HuH-7 (cell line): ENCODE measurements around the gene VILL.

ENCODE experiments used
- DNase-seq: peaks from one replicate; pipeline ENCODE4 v3.0.0; 2011; ENCODE audit warnings: low spot score

Gene VILL

GRCh38 chr3:37990527-37990926 is at the start of gene VILL:
Gene VILL, plus strand, starts transcription at chr3:37990786. Its CDS starts 2,887 bp downstream, at chr3:37993673.
- no peak for DNase-seq

- DNase-seq, result no peak
These were observed 48.7 kb upstream of the VILL start for GRCh38 chr3:37941608-37942508.

GRCh38 chr3:37942646-37943045 is 47.9 kb upstream of the VILL start:
- DNase-seq, result no peak

DNA sequence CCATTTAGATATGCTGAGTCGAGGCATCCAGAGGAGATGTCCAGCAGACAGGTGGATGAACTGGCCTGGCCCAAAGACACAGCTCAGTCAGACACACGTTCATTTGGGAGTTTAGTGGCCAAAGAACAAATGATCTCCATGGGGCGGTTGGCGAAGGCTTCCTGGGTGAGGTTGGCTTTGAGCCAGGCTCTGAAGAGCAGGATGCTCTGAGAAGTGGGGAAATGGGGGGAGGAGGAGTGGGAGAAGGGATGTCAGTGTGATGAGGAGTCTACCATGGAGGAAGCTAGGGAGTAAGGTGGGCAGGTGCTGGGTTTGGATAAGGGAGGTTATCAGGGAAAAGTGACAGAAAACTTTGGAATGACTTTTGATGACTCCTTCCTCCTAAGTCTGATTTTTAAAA is 47.5 kb upstream of the VILL start:
- DNase-seq, result no peak

DNA sequence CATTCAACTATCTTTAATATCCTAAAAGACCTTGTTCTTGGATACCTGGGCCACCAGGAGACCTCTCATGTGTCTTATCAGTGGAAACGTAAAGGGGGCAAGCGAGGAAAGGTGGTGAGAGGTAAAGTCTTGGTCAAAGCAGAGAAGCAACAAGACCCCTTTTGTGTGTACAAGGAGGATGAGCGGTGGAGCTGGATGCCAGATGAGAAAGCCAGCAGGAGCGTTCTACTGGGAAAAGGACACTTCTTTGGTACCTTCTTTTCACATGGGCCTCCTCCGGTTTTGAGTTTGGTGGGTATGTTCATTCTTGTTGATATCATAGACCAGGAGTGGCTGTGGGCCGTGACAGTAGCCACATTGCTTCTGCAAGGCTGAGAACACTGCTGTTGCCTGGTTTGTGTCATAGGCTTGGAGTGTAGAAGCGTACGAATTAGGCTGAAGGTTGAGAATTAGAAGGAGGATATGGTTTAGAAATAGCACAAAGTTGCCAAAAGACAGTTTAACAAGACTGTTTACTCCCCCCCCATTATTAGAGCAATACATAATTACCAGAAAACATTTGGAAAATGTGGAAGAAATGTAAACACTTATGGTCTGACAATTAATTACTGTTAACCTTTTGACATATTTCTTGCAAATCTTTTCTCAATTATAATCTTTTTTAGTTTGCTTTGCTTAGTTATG is 46.8 kb upstream of the VILL start:
- DNase-seq, result no peak

- no peak for DNase-seq
These were observed 46.2 kb upstream of the VILL start for GRCh38 chr3:37944391-37944842.

DNA sequence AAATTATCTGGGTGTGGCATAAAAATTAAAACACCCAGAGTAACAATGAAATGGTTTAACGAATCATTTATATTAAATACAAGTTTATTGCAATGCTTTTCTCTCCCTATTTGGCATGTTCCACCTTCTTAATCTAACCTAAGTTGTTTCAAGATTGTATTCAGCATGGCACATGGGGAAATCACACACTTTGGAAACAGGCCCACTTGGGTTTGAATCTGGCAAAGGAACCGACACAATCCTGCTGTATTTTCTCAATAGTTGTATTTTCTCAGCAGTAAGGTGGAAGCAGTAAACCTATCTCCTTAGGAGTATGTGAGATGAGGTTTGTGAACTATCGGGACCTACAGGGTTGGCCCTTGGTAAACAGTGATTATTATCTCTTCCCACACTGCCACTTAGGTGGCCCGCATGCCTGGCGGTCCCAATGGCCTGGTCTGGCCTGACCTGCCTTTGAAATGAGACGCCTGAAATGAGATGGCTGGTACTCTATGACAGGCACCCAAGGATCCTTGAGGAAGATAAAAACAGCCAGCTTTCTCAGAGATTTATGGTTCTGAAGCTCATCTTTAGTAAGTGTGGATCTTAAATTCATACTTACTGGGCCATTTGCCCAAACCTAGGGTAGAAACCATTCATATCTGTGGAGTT is 45.3 kb upstream of the VILL start:
- no peak for DNase-seq

GRCh38 chr3:37945807-37946530 is 44.6 kb upstream of the VILL start:
- no peak for DNase-seq

- DNase-seq, result no peak
These were observed 44.1 kb upstream of the VILL start for GRCh38 chr3:37946531-37946889.

DNA sequence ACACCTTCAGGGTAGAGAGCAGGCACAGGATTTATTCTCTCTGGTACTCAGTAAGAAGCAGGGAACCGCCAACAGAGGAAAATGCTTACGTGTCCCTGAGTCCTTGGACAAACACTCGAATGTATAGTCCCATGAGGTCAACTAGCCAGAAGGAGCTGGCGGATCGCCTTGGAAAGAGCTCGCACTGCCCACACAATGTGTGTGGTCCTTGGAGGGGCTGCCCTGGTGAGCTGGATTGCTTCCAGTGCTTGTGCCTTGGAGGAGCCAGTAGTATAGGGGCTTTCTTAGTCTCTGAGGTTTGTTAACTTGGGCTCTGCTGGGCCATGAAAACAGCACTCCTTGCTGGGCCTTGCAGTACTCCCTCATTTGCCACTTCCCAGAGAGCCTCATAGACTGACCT is 40.7 kb upstream of the VILL start:
- no peak for DNase-seq

DNA sequence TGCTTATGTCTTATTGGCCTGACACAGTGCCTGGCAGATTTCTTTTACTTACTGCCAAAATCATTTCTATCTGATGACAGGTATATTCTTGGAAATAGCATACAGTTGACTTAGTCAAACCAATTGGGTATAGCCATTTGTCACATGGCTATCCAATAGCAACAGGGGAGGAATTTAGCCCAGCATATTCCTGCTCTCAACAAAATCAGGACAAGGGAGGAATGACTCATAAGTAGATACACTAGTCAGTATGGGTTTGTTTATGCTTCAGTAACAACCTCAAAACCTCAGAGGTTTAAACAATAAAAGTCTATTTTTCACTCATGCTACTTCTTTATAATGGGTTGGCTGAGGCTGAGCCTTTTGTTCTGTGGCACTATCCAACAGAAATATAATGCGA is 38.0 kb upstream of the VILL start:
- no peak for DNase-seq

GRCh38 chr3:37953226-37953625 is 37.4 kb upstream of the VILL start:
- DNase-seq, result no peak

- DNase-seq, result no peak
These were observed 36.7 kb upstream of the VILL start for GRCh38 chr3:37953707-37954394.

GRCh38 chr3:37954881-37955280 is 35.7 kb upstream of the VILL start:
- no peak for DNase-seq

GRCh38 chr3:37955918-37956707 is 34.5 kb upstream of the VILL start:
- DNase-seq, result no peak

- DNase-seq, result no peak
These were observed 33.7 kb upstream of the VILL start for GRCh38 chr3:37956723-37957538.

GRCh38 chr3:37957539-37957936 is 33.0 kb upstream of the VILL start:
- no peak for DNase-seq

DNA sequence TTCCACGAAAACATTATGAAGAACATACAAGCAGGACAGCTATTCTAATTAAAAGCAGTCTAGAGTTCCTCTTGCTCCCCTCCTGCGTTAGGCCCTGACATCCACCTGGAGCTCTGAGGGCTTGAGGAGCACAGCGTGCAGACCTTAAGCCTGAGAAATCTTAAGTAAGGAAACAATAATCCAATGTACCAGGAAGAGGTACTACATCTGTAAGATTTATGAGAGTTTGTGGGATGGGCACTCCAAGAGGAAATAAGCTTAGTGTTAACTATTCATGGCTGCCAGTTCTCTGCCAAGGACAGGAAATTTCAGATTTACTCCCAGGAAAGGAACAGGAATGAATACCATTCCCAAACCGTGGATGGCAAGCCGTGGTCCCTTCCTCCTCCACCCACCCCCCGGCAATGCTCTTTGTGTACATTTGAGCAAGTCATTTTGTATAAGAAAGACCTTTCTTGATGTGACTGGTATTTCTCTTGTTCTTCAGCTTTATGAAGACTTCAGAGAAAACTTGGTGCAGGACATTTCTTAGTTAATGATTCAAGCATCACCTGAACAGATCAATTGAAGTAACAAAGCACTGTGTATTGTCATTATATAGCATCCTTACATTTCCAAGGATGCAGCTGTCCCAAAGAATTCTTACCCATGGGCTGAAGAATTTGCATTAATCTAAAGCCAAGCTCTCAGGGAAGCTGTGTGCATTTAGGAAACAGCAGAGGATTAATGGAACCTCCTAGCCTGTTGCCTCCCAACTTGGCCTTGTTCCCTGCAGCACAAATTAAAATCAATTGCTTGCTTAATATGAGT is 28.8 kb upstream of the VILL start:
- DNase-seq, result no peak

- no peak for DNase-seq
These were observed 27.6 kb upstream of the VILL start for GRCh38 chr3:37963016-37963415.
